Non-pigmented ciliary epithelial cell (primary cell): ENCODE data around the gene OR11A1.

Experiments
- DNase-seq: peaks from one replicate; pipeline ENCODE4 v3.0.0-alpha.2; 2010; ENCODE audit warnings: low read depth

The OR11A1 gene

GRCh38 chr6:29388533-29388932 lies 68.3 kb downstream of the OR11A1 start:
- DNase-seq: no peak

DNA sequence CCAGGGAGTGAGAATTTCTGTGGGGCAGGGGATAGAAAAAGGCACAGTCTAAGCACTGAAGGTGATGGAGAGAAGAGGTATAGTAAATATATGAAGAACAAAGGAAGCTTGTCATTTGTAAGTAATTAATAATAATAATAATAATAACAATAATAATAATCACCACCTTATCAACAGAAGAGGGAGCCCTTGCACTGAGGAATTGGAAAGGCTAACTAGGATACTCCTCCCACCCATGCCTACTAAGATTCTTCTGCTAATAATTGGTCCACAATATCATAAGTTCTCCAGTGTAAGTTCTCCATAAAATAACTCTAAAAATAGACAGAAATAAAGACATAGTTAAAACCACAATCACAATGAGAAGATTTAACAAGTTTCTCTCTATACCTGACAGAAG lies 80.9 kb downstream of the OR11A1 start:
- DNase-seq: no peak
